ENCODE data around the gene SLC6A17.

GRCh38 chr1:110234691-110235090 lies 84.4 kb downstream of the SLC6A17 start:
- no peak for TF ChIP-seq POLR2AphosphoS5 (IDR thresholded peaks at IDR 0.05; ENCODE audit: insufficient read depth in 1 of 2, low read depth in 1 of 2)
- TF ChIP-seq CTCF (IDR thresholded peaks at IDR 0.05): no peak
